ENCODE results near the gene ADGRE1. TPM values are rescaled to one million over a fixed set of nuclear protein-coding genes. Genes with fewer than 3 reads are reported as not detected.

Gene ADGRE1
- total and polyA plus RNA-seq, 2 of the 8 experiments (the other 6 are each of a cell fraction or from before 2014, with no cell fraction given), result not detected

DNA sequence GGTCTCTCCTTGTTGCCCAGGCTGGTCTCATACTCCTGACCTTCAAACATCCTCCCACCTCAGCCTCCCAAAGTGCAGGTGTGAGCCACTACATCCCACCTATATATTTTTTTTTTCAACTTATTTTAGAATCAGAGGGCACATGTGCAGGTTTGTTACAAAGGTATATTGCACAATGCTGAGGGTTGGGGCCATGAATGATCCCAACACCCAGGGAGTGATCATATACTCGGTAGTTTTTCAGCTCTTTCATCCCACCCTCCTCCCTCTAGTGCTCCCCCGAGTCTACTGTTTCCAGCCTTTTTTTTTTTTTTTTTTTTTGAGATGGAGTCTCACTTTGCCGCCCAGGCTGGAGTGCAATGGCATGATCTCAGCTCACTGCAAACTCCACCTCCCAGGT, 38.4 kb upstream of the ADGRE1 start:
- H3K27me3 ChIP-seq (replicated peaks in 1 of 4; ENCODE audit: control insufficient read depth in 3 of 4, extremely low read depth in 1 of 4, insufficient read depth in 3 of 4, low read length in 3 of 4), result no peaks in the 10 kb centered on the region
- H4K91ac ChIP-seq (replicated peaks; ENCODE audit: insufficient read length, low read length), result no peak overlapping the region
- no peak overlapping the region for H3K18ac ChIP-seq (ENCODE audit: extremely low read depth, low read length)
- ChIA-PET CTCF (ENCODE audit: partially characterized antibody) (interaction anchor here (0.6 to 0.8 kb wide), 4 partner anchors 116 to 575 kb away, joined by 3 to 4 read pairs (median 4); no protein-coding TSS in a partner anchor), POLR2A (ENCODE audit: partially characterized antibody) (no interaction called here)
- peaks cover 0 to 4% (median 0%) of the 10 kb centered on the region in 4 experiments; a peak in 1 of 7 replicates for H3K4me1 ChIP-seq (replicated peaks in 1 of 4; ENCODE audit: control insufficient read depth in 3 of 4, insufficient read depth in 4 of 4, low read length in 3 of 4)
- H3K4me3 ChIP-seq (ENCODE audit: extremely low read depth in 1 of 4, insufficient read depth in 2 of 4, low read depth in 3 of 4, low read length in 4 of 4), result no peak overlapping the region
- H4K20me1 ChIP-seq (replicated peaks in 1 of 2; ENCODE audit: control insufficient read depth in 1 of 2, insufficient read depth in 2 of 2, low read length in 2 of 2), result no peaks in the 10 kb centered on the region
- no peak overlapping the region for H2AFZ ChIP-seq (ENCODE audit: low read length)
- H3K56ac ChIP-seq (replicated peaks; ENCODE audit: insufficient read length, low read depth, low read length), result no peak overlapping the region
- H3K9ac ChIP-seq (replicated peaks in 1 of 4; ENCODE audit: extremely low read depth in 1 of 4, low read depth in 3 of 4, low read length in 3 of 4), result no peak overlapping the region
- no peak overlapping the region for H3K4me2 ChIP-seq (ENCODE audit: insufficient read depth in 1 of 2, low read depth in 2 of 2, low read length in 2 of 2)
- no peak overlapping the region for H3K23ac ChIP-seq (ENCODE audit: insufficient read length)
- H3K79me1 ChIP-seq (ENCODE audit: low read depth, low read length), result no peaks in the 10 kb centered on the region
- no peak for FAIRE-seq
- H3K14ac ChIP-seq (ENCODE audit: insufficient read length), result no peak overlapping the region
- H2BK20ac ChIP-seq (ENCODE audit: low read length), result no peak overlapping the region
- H4K8ac ChIP-seq (ENCODE audit: extremely low read depth, insufficient read depth, low read length), result no peak overlapping the region
- no peaks in the 10 kb centered on the region for H3K79me2 ChIP-seq (ENCODE audit: control insufficient read depth in 1 of 2, insufficient read depth in 2 of 2, low read length in 2 of 2)
- no peak for DNase-seq (ENCODE audit: low read depth in 1 of 2, low spot score in 2 of 2)
- H3K27ac ChIP-seq (ENCODE audit: low read depth, low read length), result no peak overlapping the region
- TF ChIP-seq GTF2F1 (IDR thresholded peaks at IDR 0.05; ENCODE audit: borderline replicate concordance, low read depth, low read length) (no peak), HDAC6 (IDR thresholded peaks at IDR 0.05; ENCODE audit: low read depth, low read length) (no peak)
- no peak overlapping the region for H4K5ac ChIP-seq (ENCODE audit: insufficient read length, low read depth, low read length)
- no peak overlapping the region for H2BK15ac ChIP-seq (ENCODE audit: low read length)
- H2BK5ac ChIP-seq (ENCODE audit: low read depth, low read length), result no peak overlapping the region
- no peaks in the 10 kb centered on the region for H3K36me3 ChIP-seq (ENCODE audit: control insufficient read depth in 2 of 4, insufficient read depth in 4 of 4, low read length in 3 of 4)
- H2BK12ac ChIP-seq (ENCODE audit: low read depth, low read length), result no peak overlapping the region
- 76% methylated on average over 2 of the region's 3 CpGs; no CpG with 5 or more reads in 1 of the 2 experiments for WGBS, 2 experiments (ENCODE audit: extremely low coverage in 1 of 2, insufficient coverage in 1 of 2, insufficient read length in 1 of 2, insufficient replicate concordance in 2 of 2, low coverage in 1 of 2, low lambda C conversion rate in 2 of 2, missing lambda C conversion rate in 1 of 2)
- no peak overlapping the region for H3K4ac ChIP-seq (replicated peaks; ENCODE audit: insufficient read length, low read depth, low read length)
- peaks cover 17 to 50% of the 10 kb centered on the region in 2 experiments for H3K9me3 ChIP-seq (ENCODE audit: insufficient read depth in 2 of 2, low read depth in 1 of 2, low read length in 1 of 2)
- H2AK5ac ChIP-seq (ENCODE audit: low read depth, low read length), result no peak overlapping the region
- no peaks in the 10 kb centered on the region for H3K23me2 ChIP-seq (ENCODE audit: low read depth, low read length)
- no peak overlapping the region for H2BK120ac ChIP-seq (replicated peaks; ENCODE audit: low read depth, low read length)

All from H1 (cell line).